Smooth muscle cell (in vitro differentiated cells): Measurements from ENCODE around the gene FSTL1. TPM values are rescaled to one million over a fixed set of nuclear protein-coding genes. Genes with fewer than 3 reads are reported as not detected.

Experiments used
- DNase-seq: peaks from one replicate; lab custom pipeline; 2025; ENCODE audit not compliant: unreplicated experiment; lab: John Stamatoyannopoulos, UW
- H2AFZ ChIP-seq: fragments of 200-600 bp; sonication (generic); 2 replicates; pipeline ENCODE4 v1.6.0; 2016; ENCODE audit warnings: antibody characterized with exemption, low read depth, mild to moderate bottlenecking
- H3F3A ChIP-seq: fragments of 200-600 bp; sonication (generic); 2 replicates; pipeline ENCODE4 v1.6.0; 2017; ENCODE audit warnings: antibody characterized with exemption, low read depth
- H3K27ac ChIP-seq: fragments of 200-600 bp; sonication (generic); 2 replicates; pipeline ENCODE4 v1.5.1; 2016; ENCODE audit warnings: low read depth, mild to moderate bottlenecking
- H3K27me3 ChIP-seq: fragments of 200-600 bp; sonication (generic); 2 replicates; pipeline ENCODE4 v1.6.1; 2016; ENCODE audit warnings: low read depth, mild to moderate bottlenecking
- H3K36me3 ChIP-seq: fragments of 200-600 bp; sonication (generic); 2 replicates; pipeline ENCODE4 v1.5.1; 2016; ENCODE audit warnings: low read depth
- H3K4me1 ChIP-seq: fragments of 200-600 bp; sonication (generic); 2 replicates; pipeline ENCODE4 v1.5.1; 2016; ENCODE audit warnings: low read depth
- H3K4me2 ChIP-seq: fragments of 200-600 bp; sonication (generic); 2 replicates; pipeline ENCODE4 v1.6.0; 2016; ENCODE audit warnings: mild to moderate bottlenecking
- H3K4me3 ChIP-seq: fragments of 200-600 bp; sonication (generic); 2 replicates; pipeline ENCODE4 v1.5.1; 2016; ENCODE audit warnings: mild to moderate bottlenecking
- H3K79me2 ChIP-seq: fragments of 200-600 bp; sonication (generic); 2 replicates; pipeline ENCODE4 v1.6.0; 2016; ENCODE audit warnings: low read depth, mild to moderate bottlenecking
- H3K9ac ChIP-seq: fragments of 200-600 bp; sonication (generic); 2 replicates; pipeline ENCODE4 v1.6.0; 2016; ENCODE audit warnings: low read depth
- H3K9me3 ChIP-seq: fragments of 200-600 bp; sonication (generic); replicated peaks from 2 replicates; pipeline ENCODE4 v1.5.1; 2016; ENCODE audit warnings: low read depth
- H4K20me1 ChIP-seq: fragments of 200-600 bp; sonication (generic); 2 replicates; pipeline ENCODE4 v1.6.0; 2016; ENCODE audit warnings: low read depth
- CTCF ChIP-seq: fragments of 200-600 bp; sonication (generic); IDR thresholded peaks from 2 replicates; pipeline ENCODE4 v1.5.1; 2017; ENCODE audit warnings: borderline replicate concordance, mild to moderate bottlenecking, antibody characterized with exemption; ENCODE audit not compliant: insufficient read depth, poor library complexity, severe bottlenecking
- WGBS: methylation state at CpG from one replicate; pipeline ENCODE4 v1.1.7; 2016; ENCODE audit warnings: low lambda C conversion rate; 5-methylcytosine and 5-hydroxymethylcytosine counted together
- polyA plus RNA-seq: library from polyadenylated mRNA; unstranded; fragments of >200 nt; fragmentation: Nextera tagmentation; extraction: Ambion mirVana; gene quantifications from 2 replicates; pipeline ENCODE4 v1.2.1, GENCODE V29; 2016
- total RNA-seq: library from RNA; depleted of rRNA; stranded (reverse); fragments of >200 nt; gene quantifications from 2 replicates; pipeline ENCODE4 v1.2.3, GENCODE V29; 2014

The FSTL1 gene
- total and polyA plus RNA-seq, 2 experiments from 2014 or later: 562 to 630 TPM

DNA sequence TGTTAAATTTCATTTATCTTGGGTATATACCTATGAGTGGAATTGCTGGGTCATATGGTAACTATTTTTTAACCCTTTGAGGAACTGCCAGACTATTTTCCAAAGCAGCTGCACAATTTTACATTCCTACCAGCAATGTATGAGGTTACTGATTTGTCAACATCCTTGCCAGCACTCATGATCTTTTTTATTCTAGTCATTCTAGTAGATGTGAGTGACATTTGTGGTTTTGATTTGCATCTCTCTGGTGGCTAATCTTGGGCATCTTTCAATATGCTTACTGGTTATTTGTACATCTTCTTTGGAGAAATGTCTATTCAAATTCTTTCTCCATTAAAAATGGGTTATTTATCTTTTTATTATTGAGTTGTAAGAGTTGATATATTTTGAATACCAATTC is 80.3 kb downstream of the FSTL1 start:
- TF ChIP-seq CTCF: no peak
- H3F3A ChIP-seq: no peaks in the 10 kb centered on the region
- no peaks in the 10 kb centered on the region for H3K36me3 ChIP-seq
- no peak overlapping the region for H3K27ac ChIP-seq
- H3K79me2 ChIP-seq: no peaks in the 10 kb centered on the region
- H3K4me2 ChIP-seq: no peak overlapping the region
- no peaks in the 10 kb centered on the region for H3K9me3 ChIP-seq
- H3K4me3 ChIP-seq: no peak overlapping the region
- H3K27me3 ChIP-seq: peaks cover 8% of the 10 kb centered on the region
- no peak overlapping the region for H3K9ac ChIP-seq
- DNase-seq: no peak
- H2AFZ ChIP-seq: no peak overlapping the region
- H4K20me1 ChIP-seq: no peaks in the 10 kb centered on the region
- no peaks in the 10 kb centered on the region for H3K4me1 ChIP-seq

DNA sequence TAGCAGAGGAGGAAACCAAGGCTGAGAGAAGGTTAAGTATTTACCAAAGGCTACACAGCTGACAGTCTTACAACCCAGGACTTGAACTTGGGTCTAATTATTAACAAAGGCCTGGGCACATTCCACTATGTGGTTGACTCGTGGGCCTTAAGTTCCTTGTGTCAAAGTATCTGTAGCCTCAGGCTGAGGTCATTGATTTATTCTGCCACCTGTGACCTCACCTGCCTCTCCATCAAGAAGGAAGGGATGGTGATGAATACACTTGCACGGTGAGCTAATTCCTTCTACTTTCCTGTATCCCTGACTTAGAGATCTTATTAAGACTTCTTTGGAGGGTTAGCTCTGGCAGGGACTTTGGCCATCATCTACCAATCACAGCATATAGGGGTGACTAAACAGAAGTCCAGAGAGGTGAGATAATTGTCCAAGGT is 81.7 kb downstream of the FSTL1 start:
- Histone ChIP-seq H3K79me2 (no peaks in the 10 kb centered on the region), H3K9ac (no peak overlapping the region), H3K36me3 (no peaks in the 10 kb centered on the region), H3K9me3 (no peaks in the 10 kb centered on the region), H4K20me1 (no peaks in the 10 kb centered on the region), H3K4me2 (no peak overlapping the region), H2AFZ (no peak overlapping the region), H3K4me3 (no peak overlapping the region), H3K4me1 (no peaks in the 10 kb centered on the region), H3K27ac (no peak overlapping the region), H3F3A (no peaks in the 10 kb centered on the region), H3K27me3 (peaks cover 8% of the 10 kb centered on the region)
- no peak for TF ChIP-seq CTCF
- WGBS: 65% methylated on average over 2 of the region's 2 CpGs
- no peak for DNase-seq

DNA sequence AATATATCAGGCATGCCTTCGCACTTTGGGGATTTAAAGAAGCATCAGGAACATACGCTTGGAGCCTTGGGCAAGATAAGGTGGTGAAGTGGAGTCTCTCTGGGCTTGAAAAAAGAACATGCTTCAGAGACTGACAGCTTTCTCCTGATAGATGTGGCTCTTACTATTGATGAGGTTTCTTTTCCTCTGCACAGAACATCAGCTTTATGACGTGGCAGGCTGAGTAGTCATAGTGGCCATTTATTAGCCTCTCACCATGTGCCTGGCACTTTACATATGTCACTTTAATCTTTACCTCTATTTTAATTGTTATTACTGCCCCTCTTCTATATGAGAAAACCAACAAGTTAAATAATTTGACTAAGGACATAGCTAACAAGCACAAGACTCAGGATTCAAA is 82.6 kb downstream of the FSTL1 start:
- H3K9ac ChIP-seq: no peak overlapping the region
- no peak overlapping the region for H3K4me3 ChIP-seq
- no peaks in the 10 kb centered on the region for H4K20me1 ChIP-seq
- no peak for TF ChIP-seq CTCF
- H3K79me2 ChIP-seq: no peaks in the 10 kb centered on the region
- 80% methylated on average over 3 of the region's 3 CpGs for WGBS
- H3K27me3 ChIP-seq: peaks cover 8% of the 10 kb centered on the region
- no peaks in the 10 kb centered on the region for H3K4me1 ChIP-seq
- no peaks in the 10 kb centered on the region for H3K9me3 ChIP-seq
- no peaks in the 10 kb centered on the region for H3F3A ChIP-seq
- no peak overlapping the region for H3K4me2 ChIP-seq
- no peak overlapping the region for H2AFZ ChIP-seq
- no peak overlapping the region for H3K27ac ChIP-seq
- no peaks in the 10 kb centered on the region for H3K36me3 ChIP-seq
- no peak for DNase-seq

DNA sequence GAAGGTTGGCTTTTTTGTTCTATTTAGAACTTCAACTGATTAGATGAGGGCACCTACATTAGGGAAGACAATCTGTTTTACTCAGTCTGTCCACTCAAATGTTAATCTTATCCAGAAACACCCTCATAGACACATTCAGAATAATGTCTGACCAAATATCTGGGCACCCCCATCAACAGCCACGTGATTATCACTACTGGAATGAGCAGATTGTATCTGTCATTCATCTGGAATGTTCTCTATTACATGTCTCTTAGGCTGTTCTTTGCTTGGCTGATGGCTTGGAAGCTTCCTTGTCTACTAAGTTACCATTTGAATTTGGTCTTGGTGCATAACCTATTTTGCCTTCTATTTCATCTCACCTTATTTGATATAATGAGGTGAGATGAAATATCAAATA is 86.0 kb downstream of the FSTL1 start:
- H2AFZ ChIP-seq: no peak overlapping the region
- DNase-seq: no peak
- H3K4me3 ChIP-seq: no peak overlapping the region
- H4K20me1 ChIP-seq: no peaks in the 10 kb centered on the region
- WGBS: 4% methylated on average over 1 of the region's 1 CpG
- H3K9ac ChIP-seq: no peak overlapping the region
- H3K27me3 ChIP-seq: peaks cover 8% of the 10 kb centered on the region
- H3K27ac ChIP-seq: no peak overlapping the region
- no peaks in the 10 kb centered on the region for H3F3A ChIP-seq
- no peaks in the 10 kb centered on the region for H3K79me2 ChIP-seq
- H3K9me3 ChIP-seq: no peaks in the 10 kb centered on the region
- H3K36me3 ChIP-seq: no peaks in the 10 kb centered on the region
- H3K4me1 ChIP-seq: no peaks in the 10 kb centered on the region
- no peak for TF ChIP-seq CTCF
- H3K4me2 ChIP-seq: no peak overlapping the region
